CD4-positive, alpha-beta T cell treated with Interleukin-1 beta for 1 hour (primary cell): Measurements from ENCODE around the gene ZNF417.
A peak's percentile ranks its signal among the peaks of the same experiment; 100 is the strongest.
"Not testable (repeated sequence)": the region's sequence is repeated elsewhere in the genome, so short reads cannot be mapped to it uniquely, and the experiment has no call there.

ENCODE experiments used
- DNase-seq, 2 donors: peaks; one replicate each; pipeline ENCODE4 v3.0.0-alpha.2; 2020 to 2022

ZNF417 gene

DNA sequence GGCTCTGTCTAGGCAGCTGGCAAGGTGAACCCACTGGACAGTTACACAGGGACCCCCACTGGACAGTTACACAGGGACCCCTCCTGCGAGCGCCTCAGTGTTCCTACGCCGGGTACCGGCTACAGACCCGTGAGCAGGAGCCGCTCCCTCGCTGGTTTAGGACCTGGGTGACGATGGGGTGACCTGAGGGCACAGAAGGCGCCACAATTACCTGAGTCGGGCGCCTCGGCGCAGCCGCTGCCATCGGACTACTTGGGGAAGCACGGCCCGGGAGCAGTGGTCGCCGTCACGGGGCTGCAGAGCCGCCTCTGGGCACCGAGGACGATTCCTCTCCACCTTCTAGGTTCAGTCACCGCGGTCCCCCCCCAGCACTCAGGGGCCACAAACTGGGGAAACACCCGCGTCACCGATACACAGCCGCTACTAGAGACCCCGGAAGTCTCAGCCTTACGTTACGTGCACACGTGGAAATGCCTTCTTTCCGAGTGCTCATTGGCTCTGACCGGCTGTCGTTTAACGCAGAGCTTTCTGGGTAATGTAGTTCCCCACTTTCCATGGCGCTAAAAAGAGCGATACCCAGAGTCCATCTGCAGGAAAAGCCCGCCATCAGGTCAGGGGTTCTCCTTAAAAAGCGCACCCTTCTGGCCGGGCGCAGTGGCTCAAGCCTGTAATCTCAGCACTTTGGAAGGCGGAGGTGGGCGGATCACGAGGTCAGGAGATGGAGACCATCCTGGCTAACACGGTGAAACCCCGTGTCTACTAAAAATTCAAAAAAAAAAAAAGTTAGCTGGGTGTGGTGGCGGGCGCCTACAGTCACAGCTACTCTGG lies at the start of gene ZNF417:
ZNF417 (minus strand) TSS at position 425 of the 828 bp plus-strand sequence; CDS start at position 244, 181 bp downstream.
- peak; percentile 93 for DNase-seq

DNA sequence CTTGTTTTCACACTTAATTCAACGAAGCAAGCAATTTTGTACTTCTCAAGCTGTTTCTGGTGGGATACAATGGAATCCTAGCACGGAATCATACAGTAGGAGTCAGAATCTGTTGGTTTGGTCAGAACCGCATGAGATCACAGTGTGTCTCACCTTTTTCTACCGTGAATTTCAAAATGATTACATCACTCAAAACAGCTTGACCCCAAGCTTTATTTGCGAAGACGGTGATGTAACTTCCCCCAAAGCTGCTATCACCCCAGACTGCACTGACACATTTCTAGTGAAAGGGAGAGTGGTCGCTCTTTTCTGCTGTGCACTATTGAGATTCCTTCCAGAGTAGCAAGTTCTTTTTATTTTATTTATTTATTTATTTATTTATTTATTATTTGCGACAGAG lies 48.4 kb upstream of the ZNF417 start:
- DNase-seq = no peak

DNA sequence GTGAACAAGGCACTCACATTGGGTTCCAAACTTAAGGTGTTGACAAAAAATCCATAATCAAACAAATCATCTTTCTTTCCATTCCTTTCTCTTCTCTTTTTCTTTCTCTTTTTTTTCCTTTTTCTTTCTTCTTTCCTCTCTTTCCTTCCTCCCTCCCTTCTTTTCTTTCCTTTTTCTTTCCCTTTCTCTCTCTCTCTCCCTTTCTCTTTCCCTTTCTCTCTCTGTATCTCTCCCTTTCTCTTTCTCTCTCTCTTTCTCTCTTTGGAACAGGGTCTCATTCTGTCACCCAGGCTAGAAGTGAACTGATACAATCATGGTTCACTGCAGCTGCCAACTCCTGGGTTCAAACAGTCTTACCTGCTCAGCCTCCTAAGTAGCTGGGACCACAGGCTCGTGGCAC lies 45.4 kb upstream of the ZNF417 start:
- DNase-seq = no peak

DNA sequence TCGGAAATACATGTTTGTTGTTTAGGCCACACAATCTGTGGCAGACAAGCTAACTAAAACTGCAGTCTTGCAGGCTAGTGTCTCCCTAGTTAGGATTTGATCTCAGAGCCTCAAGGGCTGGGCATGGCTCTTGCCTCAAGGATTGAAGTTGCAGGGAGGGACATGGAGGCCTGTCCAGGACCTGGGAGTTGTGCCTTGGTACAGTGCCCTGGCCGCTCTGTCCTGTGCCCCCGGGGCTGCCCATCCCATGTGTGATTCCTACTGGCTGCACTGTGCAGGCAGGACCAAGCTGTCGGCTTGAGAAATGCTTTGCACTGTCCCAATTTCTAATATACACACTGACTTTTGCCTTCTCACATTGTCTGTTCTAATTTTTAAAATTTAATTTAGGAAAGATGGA lies 38.6 kb upstream of the ZNF417 start:
- no peak for DNase-seq

DNA sequence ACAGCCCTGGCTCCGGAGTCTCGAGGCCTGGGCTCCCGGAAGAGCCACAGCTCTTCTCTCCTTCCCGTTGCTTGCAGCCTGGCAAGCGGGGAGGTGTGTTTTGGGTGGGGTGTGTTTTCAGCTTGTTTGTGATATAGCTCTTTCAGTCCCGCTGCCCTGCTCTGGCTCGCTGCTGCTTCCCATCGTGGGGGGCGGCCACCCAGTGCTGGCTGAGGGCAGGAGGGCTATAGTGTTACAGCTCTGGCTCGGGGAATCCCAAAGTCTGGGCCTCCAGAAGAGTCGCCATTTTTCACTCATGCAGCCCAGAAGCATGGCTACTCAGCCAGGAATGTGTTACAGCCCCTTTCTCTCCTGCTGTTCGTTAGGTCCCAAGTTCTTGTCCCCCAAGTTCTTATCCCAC lies 33.3 kb upstream of the ZNF417 start:
- no peak for DNase-seq

DNA sequence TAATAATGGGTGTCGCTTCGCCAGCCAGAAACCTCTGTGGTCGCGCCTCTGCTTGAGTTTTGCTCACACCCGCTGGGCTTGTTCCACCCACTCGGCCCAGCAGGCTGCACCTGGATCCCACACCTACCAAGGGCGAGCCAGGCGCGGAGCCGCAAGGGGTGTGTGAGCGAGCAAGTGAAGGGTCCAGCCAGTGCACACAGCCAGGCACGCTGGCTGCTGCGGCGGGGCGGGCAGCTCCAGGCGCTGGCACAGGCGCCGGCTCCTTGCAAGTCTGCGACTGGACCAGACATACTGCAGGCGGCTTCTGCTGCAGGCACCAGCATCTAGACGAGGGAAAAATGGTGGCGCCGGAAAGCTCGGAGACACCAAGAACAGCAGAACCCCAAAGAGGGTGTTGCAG lies 32.9 kb upstream of the ZNF417 start:
- no peak for DNase-seq

DNA sequence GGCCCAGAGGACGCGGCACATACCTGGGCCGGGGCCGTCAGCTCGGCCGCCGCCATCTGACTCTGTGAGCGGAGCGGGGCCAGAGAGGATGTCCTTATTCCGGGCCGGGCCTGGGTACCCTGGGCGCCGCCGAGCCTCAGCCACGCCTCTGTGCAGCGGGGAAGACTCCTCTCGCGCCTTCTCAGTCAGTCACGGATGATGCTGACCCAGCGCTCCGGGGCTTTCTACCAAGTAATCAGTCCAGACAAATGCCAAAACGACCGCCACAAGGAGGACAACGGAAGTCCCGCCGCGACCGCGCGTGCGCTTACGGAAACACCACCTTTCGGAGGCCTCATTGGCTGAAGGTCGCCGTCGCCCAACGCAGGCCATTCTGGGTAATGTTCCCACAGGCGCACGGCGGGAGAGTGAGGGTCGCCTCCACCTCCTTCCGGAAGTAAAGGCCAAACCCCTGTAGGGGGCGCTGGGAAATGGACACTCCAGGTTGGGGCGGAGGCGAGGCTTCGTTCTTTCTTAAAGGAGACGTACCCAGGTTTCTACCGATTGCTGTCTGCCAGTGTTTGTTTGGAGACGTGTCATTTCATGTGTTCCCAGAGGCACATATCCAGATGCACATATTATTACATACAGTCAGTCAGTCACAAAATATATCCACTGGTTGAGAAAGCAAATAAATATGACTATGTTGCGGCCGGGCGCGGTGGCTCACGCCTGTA lies 31.2 kb upstream of the ZNF417 start, which contains the start of gene ZNF256:
ZNF256 (minus strand) TSS at position 288 of the 716 bp plus-strand sequence; CDS start at position 56, 232 bp downstream.
- DNase-seq = peak; percentile 89 to 91

DNA sequence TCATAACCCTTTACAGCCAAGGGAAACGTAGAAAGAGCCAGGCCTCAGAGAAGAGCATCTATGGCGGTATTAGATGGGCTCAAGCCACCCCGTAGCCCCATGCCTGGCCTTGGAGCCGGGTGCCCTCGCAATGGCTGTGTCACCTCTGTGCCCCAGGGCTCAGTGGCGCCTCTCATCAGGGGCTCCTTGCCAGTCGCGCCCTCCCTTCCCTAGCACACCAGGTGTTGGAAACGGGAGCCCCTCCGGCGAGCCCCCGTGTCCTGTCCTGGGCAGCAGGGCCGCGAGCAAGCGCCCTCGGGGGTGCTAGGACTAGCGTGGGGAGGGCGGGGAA lies 30.7 kb upstream of the ZNF417 start:
- peak in 1 of 2 donors; percentile 2 for DNase-seq

DNA sequence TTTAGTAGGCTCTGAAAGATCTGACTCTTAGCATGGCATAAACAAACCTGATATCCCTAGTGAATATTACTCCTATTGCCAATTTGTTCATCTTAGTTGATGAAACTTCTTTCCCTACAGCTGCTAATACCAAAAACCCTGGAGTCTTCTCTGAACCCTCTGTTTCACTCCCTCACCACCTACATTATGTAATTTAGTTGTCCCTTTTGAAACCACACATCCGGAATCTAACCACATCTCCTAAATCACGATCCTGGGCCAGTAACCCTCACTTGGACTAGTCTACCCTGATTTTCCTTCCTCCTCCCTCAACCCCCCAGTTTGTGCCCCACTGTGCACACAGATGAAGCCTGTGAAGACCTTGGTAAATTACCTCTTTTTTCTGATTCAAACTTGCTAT lies 29.9 kb upstream of the ZNF417 start:
- DNase-seq = no peak

DNA sequence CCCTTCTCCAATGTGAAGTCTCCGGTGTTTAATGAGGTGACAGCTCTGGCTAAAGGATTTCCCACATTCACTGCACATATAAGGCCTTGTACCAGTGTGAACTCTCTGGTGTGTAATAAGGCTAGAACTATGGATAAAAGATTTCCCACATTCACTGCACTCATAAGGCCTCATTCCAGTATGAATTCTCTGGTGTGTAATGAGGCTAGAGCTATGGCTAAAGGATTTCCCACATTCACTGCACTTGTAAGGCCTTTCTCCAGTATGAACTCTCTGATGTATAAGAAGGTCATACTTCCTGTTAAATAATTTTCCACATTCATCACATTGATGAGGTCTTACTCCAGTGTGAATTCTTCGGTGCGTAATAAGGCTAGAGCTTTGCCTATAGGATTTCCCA lies 25.2 kb upstream of the ZNF417 start:
- DNase-seq = no peak

DNA sequence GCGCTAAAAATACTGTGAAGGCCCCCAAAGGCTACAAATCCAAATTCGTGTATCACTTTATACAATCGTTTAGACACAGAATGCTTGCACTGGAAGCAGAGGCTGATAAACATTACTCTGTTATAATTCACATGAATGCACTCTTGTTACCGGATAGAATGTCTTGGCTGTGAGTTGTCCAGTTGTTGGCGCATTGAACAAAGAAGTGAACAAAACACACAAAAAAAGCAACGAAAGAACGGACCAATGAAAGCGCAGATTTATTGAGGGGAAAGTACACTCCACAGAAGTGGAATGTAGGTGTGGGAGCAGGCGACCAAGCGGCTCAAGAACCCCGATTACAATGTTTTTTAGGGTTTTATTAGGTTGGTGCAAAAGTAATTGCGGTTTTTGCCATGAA lies 19.3 kb upstream of the ZNF417 start:
- no peak for DNase-seq

DNA sequence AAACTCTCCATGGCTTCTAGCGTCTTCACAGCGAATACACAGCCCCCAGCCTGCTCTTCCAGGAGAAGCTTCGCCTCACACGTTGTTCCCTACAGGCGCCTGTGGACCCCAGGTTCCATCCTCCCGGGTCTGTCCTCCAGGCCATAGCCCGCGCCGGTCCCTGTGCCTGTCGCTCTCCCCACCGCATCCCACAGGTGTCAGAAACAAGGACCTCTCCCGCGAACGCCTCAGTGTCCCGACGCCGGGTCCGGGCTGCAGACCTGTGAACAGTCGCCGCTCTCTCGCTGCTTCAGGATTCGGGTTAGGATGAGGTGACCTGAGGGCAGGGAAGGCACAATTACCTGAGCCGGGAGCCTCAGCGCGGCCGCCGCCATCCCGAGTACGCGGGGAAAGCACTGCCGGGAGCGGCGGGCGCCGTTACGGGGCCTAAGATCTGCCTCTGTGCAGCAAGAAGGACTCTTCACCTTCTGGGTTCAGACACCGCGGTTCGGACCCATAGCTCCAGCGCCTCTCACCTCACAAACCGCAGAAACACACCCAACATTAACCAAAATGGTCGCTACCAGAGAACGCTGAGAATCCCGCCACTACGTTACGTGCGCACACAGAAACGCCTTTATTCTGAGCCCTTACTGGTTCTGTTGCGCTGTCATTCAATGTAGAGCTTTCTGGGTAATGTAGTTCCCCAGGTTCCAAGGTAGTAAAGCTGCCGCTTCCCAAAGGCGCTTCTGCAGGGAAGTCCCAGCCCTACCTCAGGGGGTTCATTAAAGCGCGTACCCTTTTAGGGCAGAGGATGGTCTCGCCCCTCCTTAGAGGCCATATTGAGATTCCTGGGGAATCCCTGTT lies 18.7 kb upstream of the ZNF417 start, which contains the start of gene ZNF418:
ZNF418 (minus strand) TSS at position 583 of the 846 bp plus-strand sequence. CDS start 1,580 bp downstream, outside the sequence.
- peak; percentile 66 to 67 for DNase-seq

DNA sequence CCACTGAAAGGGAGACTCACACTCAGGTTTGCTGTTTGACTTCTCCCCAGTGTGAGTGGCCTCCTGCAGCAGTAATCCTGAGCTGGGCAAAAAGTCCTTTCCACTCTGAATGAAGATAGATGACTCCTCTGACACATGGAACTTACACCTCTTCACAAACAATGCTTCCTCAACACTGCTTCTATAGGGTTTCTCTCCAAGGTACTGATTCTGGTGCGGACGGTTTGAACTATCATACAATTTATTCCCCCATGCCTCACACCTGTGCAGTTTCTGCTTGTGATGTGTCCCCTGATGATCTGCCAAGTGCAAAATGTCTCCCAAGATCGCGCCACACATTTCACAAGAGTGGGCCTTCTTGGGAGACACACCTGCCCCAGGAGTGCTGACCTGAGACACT lies 11.2 kb upstream of the ZNF417 start:
- no peak for DNase-seq

DNA sequence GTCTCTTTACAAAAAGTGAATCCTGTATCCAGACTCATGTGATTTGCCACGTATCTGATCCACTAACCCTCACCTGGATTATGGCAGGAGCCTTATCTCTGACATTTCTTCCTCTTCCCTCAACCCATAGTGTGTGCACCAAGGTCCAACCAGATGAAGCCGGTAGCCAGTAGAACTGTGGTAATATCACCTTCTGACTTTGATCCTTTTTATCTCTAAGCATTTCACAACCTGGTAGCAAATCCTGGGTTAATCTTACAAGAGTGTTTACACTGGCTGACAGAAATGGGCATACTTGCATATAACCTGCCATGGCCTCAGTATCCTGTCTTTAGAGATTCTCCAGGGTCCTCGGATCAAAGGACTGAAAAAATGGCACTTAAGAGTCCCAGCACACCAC lies 1.9 kb downstream of the ZNF417 start:
- DNase-seq = no peak

DNA sequence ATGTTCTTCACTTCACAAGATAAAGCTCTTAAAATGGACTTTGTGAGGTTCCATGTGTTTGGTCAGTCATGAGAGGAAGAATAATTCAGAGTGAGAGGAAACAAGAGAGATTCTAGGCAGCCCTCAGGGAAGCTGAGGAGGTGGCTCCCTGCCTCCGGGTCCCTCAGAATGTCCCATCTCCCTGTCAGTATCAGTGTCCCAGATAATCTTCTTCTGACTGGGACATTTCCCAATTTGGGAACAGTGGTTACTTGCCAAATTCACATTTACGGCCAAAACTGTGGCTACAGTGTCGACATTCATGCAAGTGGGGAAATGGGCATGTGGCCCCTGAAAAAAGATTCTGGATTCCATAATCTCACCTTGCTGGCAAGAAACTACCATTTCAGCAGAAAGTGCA lies 9.0 kb downstream of the ZNF417 start:
- no peak for DNase-seq

DNA sequence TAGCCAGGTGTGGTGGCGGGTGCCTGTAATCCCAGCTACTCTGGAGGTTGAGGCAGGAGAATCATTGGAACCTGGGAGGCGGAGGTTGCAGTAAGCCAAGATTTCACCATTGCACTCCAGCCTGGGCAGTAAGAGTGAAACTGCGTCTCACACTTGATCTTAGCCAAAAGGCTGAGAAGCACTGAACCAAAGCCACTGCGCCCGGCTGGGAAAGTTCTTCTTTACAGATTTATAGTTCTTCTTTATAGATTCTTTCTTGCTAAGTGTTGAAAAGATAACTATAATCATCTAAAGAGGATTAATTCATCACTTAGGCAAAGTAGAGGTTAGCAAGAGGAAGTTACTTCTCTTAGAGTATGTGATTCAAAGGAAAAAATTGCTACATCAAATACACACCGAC lies 11.1 kb downstream of the ZNF417 start:
- DNase-seq = no peak

DNA sequence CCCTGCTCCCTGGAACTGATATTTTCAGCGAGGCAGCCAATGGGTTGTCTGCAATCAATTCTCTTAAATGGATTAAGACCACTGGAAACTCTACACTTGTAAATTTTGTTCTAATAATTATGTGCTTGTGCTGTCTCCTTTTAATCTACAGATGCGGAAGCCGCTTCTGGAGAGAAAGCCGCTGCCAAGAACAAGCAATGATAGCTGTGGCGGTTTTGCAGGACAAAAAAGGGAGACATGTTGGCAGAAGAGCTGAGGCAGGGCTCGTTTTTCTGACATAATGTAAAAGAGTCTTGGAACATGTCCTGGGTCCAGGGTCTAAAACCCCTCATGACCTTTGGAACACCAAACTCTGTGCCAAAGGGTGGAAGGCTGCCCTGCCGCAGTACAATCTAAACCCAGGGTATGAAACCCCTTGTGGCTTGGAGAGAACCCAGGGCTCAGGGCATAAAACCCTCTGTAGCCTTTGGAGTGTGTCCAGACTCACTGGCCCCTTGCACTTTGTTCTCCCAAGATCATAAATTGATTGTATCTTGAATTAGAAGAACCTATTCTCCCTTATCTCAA lies 12.7 kb downstream of the ZNF417 start:
- no peak for DNase-seq

DNA sequence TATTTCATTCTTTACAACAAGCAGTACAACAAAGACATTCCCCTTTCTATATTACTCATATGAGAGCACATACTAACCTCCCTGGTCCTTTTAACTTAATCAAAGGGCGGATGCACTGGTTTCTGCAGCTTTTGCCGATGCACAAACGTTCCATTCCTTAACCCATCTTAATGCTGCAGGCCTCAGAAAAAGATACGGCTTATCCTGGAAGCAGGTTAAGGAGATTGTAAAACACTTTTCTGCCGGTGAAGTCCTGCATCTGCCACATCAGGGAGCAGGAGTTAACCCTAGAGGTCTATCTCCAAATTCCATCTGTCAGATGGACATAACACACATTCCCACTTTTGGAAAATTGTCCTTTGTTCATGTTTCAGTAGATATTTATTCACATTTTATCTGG lies 16.1 kb downstream of the ZNF417 start:
- no peak for DNase-seq

DNA sequence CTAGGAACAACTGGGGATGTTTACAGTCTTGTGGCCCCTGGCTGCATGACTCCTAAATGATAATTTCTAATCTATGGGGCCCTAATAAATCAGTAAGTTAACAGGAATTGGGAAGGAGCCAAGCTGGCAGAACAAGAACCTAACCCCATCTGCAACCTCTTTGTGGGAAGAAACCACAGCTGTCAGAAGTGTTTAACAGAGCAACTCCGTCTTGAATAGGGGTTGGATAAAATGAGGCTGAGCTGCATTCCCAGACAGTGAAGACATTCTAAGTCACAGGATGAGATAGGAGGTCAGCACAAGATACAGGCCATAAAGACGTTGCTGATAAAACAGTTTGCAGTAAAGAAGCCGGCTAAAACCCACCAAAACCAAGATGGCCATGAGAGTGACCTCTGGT lies 25.7 kb downstream of the ZNF417 start:
- DNase-seq = not testable (repeated sequence)

DNA sequence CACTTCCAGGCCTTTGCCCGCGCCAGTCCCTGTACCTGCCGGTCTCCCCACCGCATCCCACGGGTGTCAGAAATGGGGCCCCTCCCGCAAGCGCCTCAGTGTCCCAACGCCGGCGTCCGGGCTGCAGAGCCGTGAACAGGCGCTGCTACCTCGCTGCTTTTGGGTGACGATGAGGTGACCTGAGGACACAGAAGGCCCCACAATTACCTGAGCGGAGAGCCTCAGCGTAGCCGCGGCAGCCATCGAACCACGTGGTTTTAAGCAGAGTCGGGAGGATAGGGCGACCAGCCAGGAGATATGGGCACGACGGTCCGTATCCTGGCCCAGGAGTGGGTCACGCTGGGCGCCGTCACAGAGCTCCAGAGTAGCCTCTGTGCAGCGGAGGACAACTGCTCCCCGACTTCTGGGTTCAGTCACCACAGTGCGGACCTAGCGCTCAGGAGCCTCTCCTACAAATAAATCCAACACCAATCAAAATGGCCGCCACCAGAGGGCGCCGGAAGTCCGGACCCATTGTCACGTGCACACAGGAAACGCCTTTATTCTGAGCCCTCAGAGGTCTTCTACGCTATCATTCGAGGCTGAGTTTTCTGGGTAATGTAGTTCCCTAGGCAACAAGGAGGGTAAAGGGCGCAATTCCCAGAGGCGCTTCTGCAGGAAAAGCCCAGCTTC lies 27.7 kb downstream of the ZNF417 start, which contains the start of gene ZNF814:
ZNF814 (minus strand) TSS at position 478 of the 672 bp plus-strand sequence; CDS start at position 243, 235 bp downstream.
- DNase-seq = peak; percentile 83 to 87

DNA sequence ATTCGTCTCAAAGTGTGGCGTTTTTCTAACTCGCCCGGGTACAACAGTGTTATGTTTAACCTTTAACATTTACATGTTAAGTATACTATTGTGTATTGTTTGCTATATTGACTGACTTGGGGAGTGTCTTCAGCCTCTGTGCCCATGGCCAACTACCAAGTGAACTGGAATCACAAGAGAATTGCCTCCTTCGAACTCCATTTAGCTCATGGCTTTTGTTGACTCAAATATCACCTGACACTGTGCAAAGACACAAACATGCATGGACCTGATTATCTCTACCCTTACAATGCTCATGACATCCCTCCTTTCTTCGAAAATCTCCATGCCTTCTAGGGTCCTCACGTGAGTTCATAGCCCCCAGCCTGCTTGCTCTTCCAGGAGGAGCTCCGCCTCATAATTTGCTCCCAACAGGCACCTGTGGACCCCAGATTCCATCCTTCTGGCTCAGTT lies 28.3 kb downstream of the ZNF417 start:
- no peak for DNase-seq
